Nephron (organoid): ENCODE data around the gene TMCC3.

Source experiments
- H3K27ac Mint-ChIP-seq, 3 experiments: 2 replicates each; pipeline ENCODE4 v1.8.0; 2020; ENCODE audit warnings: mixed read lengths in 3 of 3, mild to moderate bottlenecking in 2 of 3, moderate library complexity in 1 of 3
- H3K27me3 Mint-ChIP-seq: 2 replicates; pipeline ENCODE4 v1.8.0; 2021; ENCODE audit warnings: low read depth, mild to moderate bottlenecking, moderate library complexity, mixed read lengths
- H3K36me3 Mint-ChIP-seq: 2 replicates; pipeline ENCODE4 v1.8.0; 2020; ENCODE audit warnings: low read depth, mixed read lengths
- H3K4me1 Mint-ChIP-seq: 2 replicates; pipeline ENCODE4 v1.8.0; 2020; ENCODE audit warnings: mixed read lengths
- H3K4me3 Mint-ChIP-seq, 3 experiments: 2 replicates each; pipeline ENCODE4 v1.8.0; 2020; ENCODE audit warnings: mild to moderate bottlenecking in 3 of 3, mixed read lengths in 3 of 3, moderate library complexity in 2 of 3
- H3K9me3 Mint-ChIP-seq: 2 replicates; pipeline ENCODE4 v1.8.0; 2020; ENCODE audit warnings: mixed read lengths
- TF ChIP-seq, protein P1 (sequence below), 3 experiments: fragments of 200-600 bp; sonication (generic); IDR thresholded peaks; one replicate each; pipeline ENCODE4 v1.5.0; 2021; ENCODE audit warnings: antibody characterized with exemption in 3 of 3; ENCODE audit not compliant: unreplicated experiment in 3 of 3

Gene TMCC3

DNA sequence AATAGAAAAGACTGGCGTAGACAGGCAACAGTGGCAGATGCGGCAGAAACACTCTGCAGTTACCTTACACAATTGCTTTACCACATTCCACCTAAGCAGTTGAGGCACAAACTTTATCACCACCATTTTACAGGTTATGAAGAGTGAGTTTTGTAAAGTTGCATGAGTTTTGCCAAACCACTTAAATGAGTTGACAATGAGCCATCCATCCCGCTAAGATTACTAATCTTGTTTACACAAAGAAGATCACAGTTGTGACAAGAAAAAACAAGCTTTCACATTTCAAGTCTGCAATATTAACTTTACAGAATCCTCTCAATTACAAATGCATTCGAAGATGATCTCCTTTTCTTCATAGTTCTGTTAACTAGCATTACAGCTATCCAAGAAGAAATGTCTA lies 1.8 kb downstream of the TMCC3 start:
- H3K9me3 Mint-ChIP-seq: no peaks in the 10 kb centered on the region
- peaks cover 64% of the 10 kb centered on the region for H3K4me1 Mint-ChIP-seq
- peaks cover 4% of the 10 kb centered on the region for H3K36me3 Mint-ChIP-seq
- H3K27me3 Mint-ChIP-seq: no peaks in the 10 kb centered on the region
- TF ChIP-seq, protein P1, sequence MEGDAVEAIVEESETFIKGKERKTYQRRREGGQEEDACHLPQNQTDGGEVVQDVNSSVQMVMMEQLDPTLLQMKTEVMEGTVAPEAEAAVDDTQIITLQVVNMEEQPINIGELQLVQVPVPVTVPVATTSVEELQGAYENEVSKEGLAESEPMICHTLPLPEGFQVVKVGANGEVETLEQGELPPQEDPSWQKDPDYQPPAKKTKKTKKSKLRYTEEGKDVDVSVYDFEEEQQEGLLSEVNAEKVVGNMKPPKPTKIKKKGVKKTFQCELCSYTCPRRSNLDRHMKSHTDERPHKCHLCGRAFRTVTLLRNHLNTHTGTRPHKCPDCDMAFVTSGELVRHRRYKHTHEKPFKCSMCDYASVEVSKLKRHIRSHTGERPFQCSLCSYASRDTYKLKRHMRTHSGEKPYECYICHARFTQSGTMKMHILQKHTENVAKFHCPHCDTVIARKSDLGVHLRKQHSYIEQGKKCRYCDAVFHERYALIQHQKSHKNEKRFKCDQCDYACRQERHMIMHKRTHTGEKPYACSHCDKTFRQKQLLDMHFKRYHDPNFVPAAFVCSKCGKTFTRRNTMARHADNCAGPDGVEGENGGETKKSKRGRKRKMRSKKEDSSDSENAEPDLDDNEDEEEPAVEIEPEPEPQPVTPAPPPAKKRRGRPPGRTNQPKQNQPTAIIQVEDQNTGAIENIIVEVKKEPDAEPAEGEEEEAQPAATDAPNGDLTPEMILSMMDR (IDR thresholded peaks at IDR 0.05; ENCODE audit: unreplicated experiment in 3 of 3): no peak
- H3K4me3 Mint-ChIP-seq: peak overlapping the region; percentile 93 to 97 (median 95)
- peak overlapping the region; percentile 84 to 96 (median 84) for H3K27ac Mint-ChIP-seq

DNA sequence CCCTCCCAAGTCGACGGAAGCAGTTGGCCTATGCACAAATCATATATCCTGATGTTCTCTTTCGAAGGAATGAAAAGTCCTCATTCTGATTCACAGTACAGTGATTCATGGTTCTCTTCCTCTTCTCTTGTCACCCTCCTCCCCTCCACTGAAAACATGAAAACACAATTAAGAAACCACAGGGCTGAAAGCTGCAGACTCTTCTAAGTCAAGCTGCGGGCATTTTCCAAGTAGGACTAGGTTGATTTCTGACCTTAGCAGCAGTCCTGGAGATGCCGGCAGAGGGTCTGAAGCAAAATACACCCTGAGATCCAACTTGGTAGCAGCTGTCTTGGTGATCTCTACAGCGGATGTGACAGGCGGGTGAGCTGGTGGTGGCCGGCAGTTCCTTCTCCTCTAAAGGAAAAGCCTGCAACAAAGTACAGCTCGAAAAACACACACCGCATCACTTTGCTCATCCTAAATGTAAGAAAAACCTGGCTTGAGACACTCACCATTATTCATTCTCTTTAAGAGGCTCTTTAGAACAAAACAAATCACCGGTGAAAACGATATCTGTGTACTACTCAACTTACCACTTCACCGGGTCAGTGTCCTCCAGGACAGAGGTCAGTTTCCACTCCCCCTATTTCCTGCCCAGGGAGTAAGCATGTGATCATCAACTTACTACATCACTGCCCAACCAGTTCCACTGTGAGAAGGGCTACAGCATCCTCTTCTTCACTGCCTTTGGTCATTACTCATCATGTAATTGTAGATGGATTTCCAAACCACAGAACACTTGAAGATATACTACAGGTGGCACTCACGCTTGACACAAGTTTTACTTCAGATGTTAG lies 6.0 kb downstream of the TMCC3 start:
- Mint-ChIP-seq H3K36me3 (peaks cover 18% of the 10 kb centered on the region), H3K9me3 (no peaks in the 10 kb centered on the region), H3K27ac (peak overlapping the region; percentile 18 to 77 (median 62)), H3K27me3 (no peaks in the 10 kb centered on the region), H3K4me1 (peaks cover 62% of the 10 kb centered on the region), H3K4me3 (peak overlapping the region; percentile 0 to 64 (median 17))
- TF ChIP-seq, protein P1 (IDR thresholded peaks at IDR 0.05; ENCODE audit: unreplicated experiment in 3 of 3): no peak

DNA sequence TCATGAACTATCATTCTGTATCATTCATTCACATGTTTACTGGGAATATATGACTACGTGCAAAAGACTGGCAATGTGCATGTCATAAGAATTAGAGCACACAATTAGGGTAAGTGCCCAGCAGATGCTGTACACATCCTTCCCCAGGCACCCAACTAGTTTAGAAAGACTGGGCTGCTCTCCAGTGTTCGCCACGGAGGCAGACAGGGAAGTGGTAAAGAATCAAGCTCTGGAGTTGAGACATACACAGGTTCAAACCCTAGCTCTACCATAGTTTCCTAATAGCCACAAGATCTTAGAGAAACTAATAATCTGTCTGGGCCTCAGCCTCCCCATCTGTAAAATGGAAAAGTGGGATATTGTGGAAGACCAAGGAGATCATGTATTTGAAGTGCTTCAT lies 6.8 kb downstream of the TMCC3 start:
- TF ChIP-seq, protein P1 (IDR thresholded peaks at IDR 0.05; ENCODE audit: unreplicated experiment in 3 of 3): no peak
- Mint-ChIP-seq H3K27ac (peak overlapping the region in 2 of 3 experiments; percentile 62 to 77), H3K27me3 (no peaks in the 10 kb centered on the region), H3K4me1 (peaks cover 60% of the 10 kb centered on the region), H3K36me3 (peaks cover 18% of the 10 kb centered on the region), H3K9me3 (no peaks in the 10 kb centered on the region), H3K4me3 (no peak overlapping the region)

DNA sequence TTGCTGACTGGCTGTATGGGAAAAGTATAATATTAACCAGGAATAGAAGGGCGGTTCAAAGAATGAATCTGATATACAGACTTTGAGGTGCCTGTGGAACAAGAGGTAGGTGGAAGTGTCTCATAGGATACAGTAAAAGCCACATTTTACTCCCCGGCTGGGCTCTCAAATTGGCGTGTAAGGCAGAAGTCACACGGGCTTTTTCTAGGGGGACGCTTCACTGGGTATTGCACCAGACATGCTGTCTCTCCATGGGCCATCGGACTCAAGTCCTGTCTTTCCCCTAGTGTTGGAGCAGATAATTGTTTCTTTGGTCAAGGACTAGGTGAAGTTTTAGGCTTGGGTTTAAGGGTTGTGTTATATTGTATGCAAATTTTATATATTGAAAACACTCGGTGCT lies 9.1 kb downstream of the TMCC3 start:
- Mint-ChIP-seq H3K36me3 (peaks cover 18% of the 10 kb centered on the region), H3K27ac (peak overlapping the region; percentile 61 to 85 (median 77)), H3K27me3 (no peaks in the 10 kb centered on the region), H3K4me3 (no peak overlapping the region), H3K4me1 (peaks cover 64% of the 10 kb centered on the region), H3K9me3 (no peaks in the 10 kb centered on the region)
- TF ChIP-seq, protein P1 (IDR thresholded peaks at IDR 0.05; ENCODE audit: unreplicated experiment in 3 of 3): peak in 1 of 3 experiments; percentile 7

DNA sequence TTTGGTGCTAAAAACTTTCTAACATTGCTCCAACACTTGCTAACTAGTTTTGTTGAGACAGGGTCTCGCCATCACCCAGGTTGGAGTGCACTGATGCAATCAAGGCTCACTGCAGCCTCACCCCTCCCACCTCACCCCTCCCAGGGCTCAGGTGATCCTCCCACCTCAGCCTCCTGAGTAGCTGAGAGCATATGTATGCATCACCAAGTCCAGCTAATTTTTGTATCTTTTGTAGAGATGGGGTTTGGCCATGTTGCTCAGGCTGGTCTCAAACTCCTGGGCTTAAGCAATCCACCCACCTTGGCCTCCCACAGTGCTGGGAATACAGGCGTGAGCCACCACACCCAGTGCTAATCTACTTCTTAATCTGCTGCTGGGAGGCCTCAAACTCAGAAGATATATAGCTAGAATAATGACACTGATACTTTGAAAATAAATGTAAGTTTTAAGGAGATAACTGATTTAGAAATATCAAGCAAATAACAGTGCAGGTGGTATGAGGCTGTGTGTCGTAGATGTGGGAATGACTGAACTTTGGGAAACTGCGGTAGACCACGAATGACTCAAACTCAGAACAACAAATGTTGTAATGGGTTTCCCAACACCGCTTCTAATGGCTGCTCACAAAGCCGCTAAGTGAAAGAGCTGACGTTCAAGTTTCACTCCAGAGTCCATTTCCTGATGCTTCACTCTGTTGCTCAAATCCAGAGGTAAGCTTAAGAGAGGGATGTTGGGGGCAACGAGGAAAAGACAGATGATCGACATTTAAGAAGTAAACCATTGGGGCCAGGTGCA lies 10.0 kb downstream of the TMCC3 start:
- Mint-ChIP-seq H3K4me1 (peaks cover 62% of the 10 kb centered on the region), H3K36me3 (peaks cover 18% of the 10 kb centered on the region), H3K27ac (peak overlapping the region in 1 of 3 experiments; percentile 61), H3K9me3 (no peaks in the 10 kb centered on the region), H3K4me3 (no peak overlapping the region), H3K27me3 (peaks cover 5% of the 10 kb centered on the region)
- TF ChIP-seq, protein P1 (IDR thresholded peaks at IDR 0.05; ENCODE audit: unreplicated experiment in 3 of 3): no peak
